GM10248 (cell line): ENCODE results near the gene CFAP100.

Source experiments
- CTCF ChIA-PET: fragments of 300-600 bp; sonication (Branson Sonifier 250); formaldehyde crosslinking; extraction: SDS; loops from one replicate; lab custom pipeline; 2021; ENCODE audit warnings: antibody characterized with exemption; lab: Yijun Ruan, JAX
- POLR2A ChIA-PET: fragments of 350-650 bp; sonication (Branson Sonifier 250); formaldehyde crosslinking; extraction: SDS; loops from one replicate; lab custom pipeline; 2020; ENCODE audit warnings: antibody characterized with exemption; lab: Yijun Ruan, JAX
- DNase-seq: peaks from one replicate; pipeline ENCODE4 v3.0.0; 2012; ENCODE audit errors: extremely low spot score
- TF ChIP-seq, protein P1 (sequence below): IDR thresholded peaks from 2 replicates; pipeline ENCODE4 v1.5.1; 2012; ENCODE audit warnings: mild to moderate bottlenecking, low read depth; ENCODE audit errors: extremely low read depth, missing control alignments, control extremely low read depth

The CFAP100 gene

GRCh38 chr3:126459111-126459762 lies 64.5 kb downstream of the CFAP100 start:
- no peak for DNase-seq
- ChIA-PET CTCF (interaction anchor here (1.0 to 1.4 kb wide), 2 partner anchors 12 to 1085 kb away, joined by 3 to 4 read pairs; no protein-coding TSS in a partner anchor), POLR2A (no interaction called here)
- TF ChIP-seq, protein P1, sequence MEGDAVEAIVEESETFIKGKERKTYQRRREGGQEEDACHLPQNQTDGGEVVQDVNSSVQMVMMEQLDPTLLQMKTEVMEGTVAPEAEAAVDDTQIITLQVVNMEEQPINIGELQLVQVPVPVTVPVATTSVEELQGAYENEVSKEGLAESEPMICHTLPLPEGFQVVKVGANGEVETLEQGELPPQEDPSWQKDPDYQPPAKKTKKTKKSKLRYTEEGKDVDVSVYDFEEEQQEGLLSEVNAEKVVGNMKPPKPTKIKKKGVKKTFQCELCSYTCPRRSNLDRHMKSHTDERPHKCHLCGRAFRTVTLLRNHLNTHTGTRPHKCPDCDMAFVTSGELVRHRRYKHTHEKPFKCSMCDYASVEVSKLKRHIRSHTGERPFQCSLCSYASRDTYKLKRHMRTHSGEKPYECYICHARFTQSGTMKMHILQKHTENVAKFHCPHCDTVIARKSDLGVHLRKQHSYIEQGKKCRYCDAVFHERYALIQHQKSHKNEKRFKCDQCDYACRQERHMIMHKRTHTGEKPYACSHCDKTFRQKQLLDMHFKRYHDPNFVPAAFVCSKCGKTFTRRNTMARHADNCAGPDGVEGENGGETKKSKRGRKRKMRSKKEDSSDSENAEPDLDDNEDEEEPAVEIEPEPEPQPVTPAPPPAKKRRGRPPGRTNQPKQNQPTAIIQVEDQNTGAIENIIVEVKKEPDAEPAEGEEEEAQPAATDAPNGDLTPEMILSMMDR: no peak

GRCh38 chr3:126459763-126460127 lies 65.0 kb downstream of the CFAP100 start:
- ChIA-PET CTCF (interaction anchor here (1.0 to 1.4 kb wide), 2 partner anchors 12 to 1084 kb away, joined by 3 to 4 read pairs; no protein-coding TSS in a partner anchor), POLR2A (no interaction called here)
- no peak for DNase-seq
- TF ChIP-seq, protein P1: no peak

GRCh38 chr3:126460381-126460780 lies 65.7 kb downstream of the CFAP100 start:
- CTCF ChIA-PET: interaction anchor here (1.4 kb wide), 1 partner anchor 11 kb away, joined by 4 read pairs; no protein-coding TSS in a partner anchor
- POLR2A ChIA-PET: no interaction called here
- DNase-seq: no peak
- TF ChIP-seq, protein P1: no peak

GRCh38 chr3:126461450-126462070 lies 66.9 kb downstream of the CFAP100 start:
- CTCF ChIA-PET: interaction anchor here (1.8 to 2.1 kb wide), 2 partner anchors 14 to 22 kb away, joined by 4 to 7 read pairs; partner anchors contain the start of gene ZXDC
- TF ChIP-seq, protein P1: no peak
- DNase-seq: no peak
- POLR2A ChIA-PET: interaction anchor here (1.2 kb wide), 1 partner anchor 11 kb away, joined by 3 read pairs; no protein-coding TSS in a partner anchor

- POLR2A ChIA-PET: no interaction called here
- CTCF ChIA-PET: interaction anchor here (1.0 kb wide), 1 partner anchor 12 kb away, joined by 3 read pairs; the partner anchor contains the start of gene ZXDC
- no peak for DNase-seq
- TF ChIP-seq, protein P1: no peak
These were observed 68.8 kb downstream of the CFAP100 start for GRCh38 chr3:126463521-126463920.

GRCh38 chr3:126464093-126464492 lies 69.4 kb downstream of the CFAP100 start:
- ChIA-PET POLR2A (no interaction called here), CTCF (interaction anchor here (1.0 kb wide), 1 partner anchor 12 kb away, joined by 3 read pairs; the partner anchor contains the start of gene ZXDC)
- TF ChIP-seq, protein P1: no peak
- no peak for DNase-seq
